Measurements from ENCODE around the gene ZBTB42. TPM values are rescaled to one million over a fixed set of nuclear protein-coding genes. Genes with fewer than 3 reads are reported as not detected.
"Not testable (repeated sequence)": the region's sequence is repeated elsewhere in the genome, so short reads cannot be mapped to it uniquely, and the experiment has no call there.

The ZBTB42 gene
- total RNA-seq, 1 donor from 2014 or later: 23.5 TPM

DNA sequence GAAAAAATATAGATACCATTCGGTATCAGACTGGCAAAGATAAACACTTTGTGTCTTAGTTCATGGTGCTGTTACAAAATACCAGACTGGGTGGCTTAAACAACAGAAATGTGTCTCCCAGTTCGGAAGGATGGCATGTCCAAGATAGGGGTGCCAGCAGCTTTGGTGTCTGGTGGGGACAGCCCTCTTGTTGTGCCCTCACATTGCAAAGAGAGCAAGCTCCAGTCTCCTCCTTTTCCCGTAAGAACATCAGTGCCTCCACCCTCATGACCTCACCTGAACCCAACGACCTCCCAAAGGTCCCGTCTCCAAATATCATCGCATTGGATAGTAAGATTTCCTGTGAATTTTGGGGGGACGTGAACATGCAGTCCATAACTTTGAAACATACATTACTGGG is 12.4 kb downstream of the ZBTB42 start:
- no peak overlapping the region for H3K4me3 ChIP-seq
- DNase-seq (ENCODE audit: low spot score in 2 of 2): no peak
- intact Hi-C loops (cut with DNase I): no loop called here
- TF ChIP-seq, protein P1, sequence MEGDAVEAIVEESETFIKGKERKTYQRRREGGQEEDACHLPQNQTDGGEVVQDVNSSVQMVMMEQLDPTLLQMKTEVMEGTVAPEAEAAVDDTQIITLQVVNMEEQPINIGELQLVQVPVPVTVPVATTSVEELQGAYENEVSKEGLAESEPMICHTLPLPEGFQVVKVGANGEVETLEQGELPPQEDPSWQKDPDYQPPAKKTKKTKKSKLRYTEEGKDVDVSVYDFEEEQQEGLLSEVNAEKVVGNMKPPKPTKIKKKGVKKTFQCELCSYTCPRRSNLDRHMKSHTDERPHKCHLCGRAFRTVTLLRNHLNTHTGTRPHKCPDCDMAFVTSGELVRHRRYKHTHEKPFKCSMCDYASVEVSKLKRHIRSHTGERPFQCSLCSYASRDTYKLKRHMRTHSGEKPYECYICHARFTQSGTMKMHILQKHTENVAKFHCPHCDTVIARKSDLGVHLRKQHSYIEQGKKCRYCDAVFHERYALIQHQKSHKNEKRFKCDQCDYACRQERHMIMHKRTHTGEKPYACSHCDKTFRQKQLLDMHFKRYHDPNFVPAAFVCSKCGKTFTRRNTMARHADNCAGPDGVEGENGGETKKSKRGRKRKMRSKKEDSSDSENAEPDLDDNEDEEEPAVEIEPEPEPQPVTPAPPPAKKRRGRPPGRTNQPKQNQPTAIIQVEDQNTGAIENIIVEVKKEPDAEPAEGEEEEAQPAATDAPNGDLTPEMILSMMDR (IDR thresholded peaks at IDR 0.05): no peak
- H3K4me1 ChIP-seq: peaks cover 10 to 21% of the 10 kb centered on the region in 2 donors
- no peaks in the 10 kb centered on the region for H3K9me3 ChIP-seq
- no peaks in the 10 kb centered on the region for H3K36me3 ChIP-seq
- no peak overlapping the region for H3K27ac ChIP-seq
- no peaks in the 10 kb centered on the region for H3K27me3 ChIP-seq

DNA sequence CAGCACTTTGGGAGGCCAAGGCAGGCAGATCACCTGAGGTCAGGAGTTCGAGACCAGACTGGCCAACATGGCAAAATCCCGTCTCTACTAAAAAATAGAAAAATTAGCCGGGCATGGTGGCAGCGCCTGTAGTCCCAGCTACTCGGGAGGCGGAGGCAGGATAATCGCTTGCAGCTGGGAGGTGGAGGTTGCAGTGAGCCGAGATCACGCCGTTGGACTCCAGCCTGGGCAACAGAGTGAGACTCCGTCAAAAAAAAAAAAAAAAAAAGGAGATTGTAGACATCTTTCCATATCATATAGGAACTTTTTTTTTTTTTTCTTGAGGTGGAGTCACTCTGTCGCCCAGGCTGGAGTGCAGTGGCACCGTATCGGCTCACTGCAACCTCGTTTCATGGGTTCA is 13.8 kb downstream of the ZBTB42 start:
- H3K4me3 ChIP-seq: peak overlapping the region; percentile 67 to 83
- H3K4me1 ChIP-seq: peaks cover 10 to 21% of the 10 kb centered on the region in 2 donors
- H3K27ac ChIP-seq: peak overlapping the region; percentile 94 to 96
- DNase-seq (ENCODE audit: low spot score in 2 of 2): peak in 1 of 2 donors; percentile 40
- H3K36me3 ChIP-seq; intact Hi-C loops (cut with DNase I); H3K9me3 ChIP-seq; H3K27me3 ChIP-seq: not testable (repeated sequence)

DNA sequence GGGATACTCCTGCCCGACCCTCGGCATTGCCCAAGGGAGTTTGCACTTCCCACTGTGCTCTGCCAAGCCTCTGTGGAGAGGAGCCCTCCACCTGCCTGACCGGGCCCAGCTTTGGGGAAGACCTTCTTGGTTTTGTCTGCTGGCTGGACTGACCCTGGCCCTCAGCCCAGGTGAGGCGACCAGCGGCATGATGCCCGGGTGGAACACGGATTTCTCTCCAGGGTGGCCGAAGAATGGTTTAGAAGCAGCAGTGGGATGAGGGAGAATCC is 15.6 kb downstream of the ZBTB42 start:
- peaks cover 10 to 21% of the 10 kb centered on the region in 2 donors for H3K4me1 ChIP-seq
- H3K36me3 ChIP-seq: no peaks in the 10 kb centered on the region
- peak overlapping the region; percentile 94 to 96 for H3K27ac ChIP-seq
- intact Hi-C loops (cut with DNase I): no loop called here
- H3K27me3 ChIP-seq: no peaks in the 10 kb centered on the region
- H3K9me3 ChIP-seq: no peaks in the 10 kb centered on the region
- DNase-seq (ENCODE audit: low spot score in 2 of 2): peak in 1 of 2 donors; percentile 66
- peak overlapping the region; percentile 67 to 83 for H3K4me3 ChIP-seq
- TF ChIP-seq, protein P1 (IDR thresholded peaks at IDR 0.05): no peak

DNA sequence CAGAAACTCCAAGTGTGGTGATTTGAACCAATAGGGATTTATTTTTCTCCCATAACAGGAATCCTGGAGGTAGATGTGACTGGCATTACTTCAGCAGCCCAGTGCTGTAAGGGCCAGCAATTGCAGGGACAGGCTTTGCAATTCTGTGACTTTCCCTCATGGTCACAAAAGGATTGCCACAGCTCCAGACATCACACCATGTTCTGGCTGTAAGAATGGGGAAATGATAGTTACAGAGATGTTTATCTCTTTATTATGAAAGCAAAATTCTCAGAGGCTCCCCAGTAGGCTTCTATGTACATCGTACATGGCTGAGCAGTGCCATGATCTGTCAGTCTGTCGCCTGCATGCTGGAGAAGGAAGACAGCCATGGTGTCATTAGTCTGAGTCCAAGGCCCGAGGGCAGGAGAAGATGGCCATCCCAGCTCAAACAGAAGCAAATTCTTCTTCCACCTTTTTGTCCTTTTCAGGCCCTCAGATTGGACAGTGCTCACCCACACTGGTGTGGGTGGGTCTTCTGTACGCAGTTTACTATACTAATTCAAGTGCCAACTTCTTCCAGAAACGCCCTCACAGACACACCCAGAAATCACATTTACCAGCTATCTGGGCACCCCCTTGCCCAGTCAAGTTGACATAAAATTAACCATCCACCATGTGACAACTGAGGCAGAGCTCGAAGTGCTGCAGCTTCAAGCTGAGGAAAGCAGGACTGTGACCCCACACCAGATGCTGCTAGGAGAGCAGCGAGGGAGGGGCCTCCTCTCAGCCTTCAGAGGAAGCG is 17.2 kb downstream of the ZBTB42 start:
- Histone ChIP-seq H3K9me3 (no peaks in the 10 kb centered on the region), H3K4me3 (no peak overlapping the region), H3K27ac (no peak overlapping the region), H3K27me3 (no peaks in the 10 kb centered on the region), H3K36me3 (no peaks in the 10 kb centered on the region), H3K4me1 (peaks cover 10 to 21% of the 10 kb centered on the region in 2 donors)
- TF ChIP-seq, protein P1 (IDR thresholded peaks at IDR 0.05): no peak
- intact Hi-C loops (cut with DNase I): no loop called here
- DNase-seq (ENCODE audit: low spot score in 2 of 2): no peak

DNA sequence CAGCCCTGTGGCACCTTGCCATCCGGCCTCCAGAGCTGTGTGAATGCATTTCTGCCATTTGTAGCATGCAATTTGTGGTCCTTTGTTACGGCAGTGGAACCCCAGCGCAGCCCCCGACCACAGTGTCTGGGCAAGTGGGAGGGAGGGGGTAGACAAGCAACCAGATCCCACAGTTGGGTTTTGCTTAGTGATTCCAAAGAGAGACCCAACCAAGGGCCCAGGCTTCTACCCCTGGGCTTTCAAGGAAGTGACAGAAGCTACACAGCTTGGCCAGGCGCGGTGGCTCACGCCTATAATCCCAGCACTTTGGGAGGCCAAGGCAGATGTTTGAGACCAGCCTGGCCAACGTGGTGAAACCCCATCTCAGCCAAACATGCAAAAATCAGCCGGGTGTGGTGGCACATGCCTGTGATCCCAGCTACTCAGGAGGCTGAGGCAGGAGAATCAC is 17.8 kb downstream of the ZBTB42 start:
- peaks cover 10 to 21% of the 10 kb centered on the region in 2 donors for H3K4me1 ChIP-seq
- no peak overlapping the region for H3K27ac ChIP-seq
- DNase-seq (ENCODE audit: low spot score in 2 of 2): no peak
- intact Hi-C loops (cut with DNase I): no loop called here
- H3K27me3 ChIP-seq: no peaks in the 10 kb centered on the region
- TF ChIP-seq, protein P1 (IDR thresholded peaks at IDR 0.05): no peak
- no peaks in the 10 kb centered on the region for H3K36me3 ChIP-seq
- H3K9me3 ChIP-seq: no peaks in the 10 kb centered on the region
- no peak overlapping the region for H3K4me3 ChIP-seq

DNA sequence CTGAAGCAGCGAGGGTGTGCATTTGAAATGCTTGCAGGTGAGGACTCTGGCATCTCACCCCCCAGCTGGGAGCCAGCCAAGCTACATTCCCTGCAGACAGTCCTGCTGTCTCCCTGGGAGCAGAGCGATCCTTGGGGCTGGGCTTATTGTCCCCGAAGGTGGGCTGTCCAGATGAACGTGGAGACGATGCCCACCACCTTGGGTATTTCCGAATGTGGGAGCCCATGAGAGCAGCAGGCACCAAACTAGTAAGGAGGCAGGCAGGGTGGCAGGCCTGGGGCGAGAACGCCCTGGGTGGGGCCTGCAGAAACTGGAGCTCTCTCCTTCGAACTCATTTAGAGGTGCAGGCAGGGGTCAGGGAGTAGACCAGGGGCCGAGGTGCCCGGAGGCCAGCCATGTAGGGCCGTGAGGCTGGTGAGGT is 18.5 kb downstream of the ZBTB42 start:
- no peaks in the 10 kb centered on the region for H3K36me3 ChIP-seq
- no peak overlapping the region for H3K4me3 ChIP-seq
- intact Hi-C loops (cut with DNase I): no loop called here
- H3K4me1 ChIP-seq: peaks cover 10 to 18% of the 10 kb centered on the region in 2 donors
- no peaks in the 10 kb centered on the region for H3K9me3 ChIP-seq
- H3K27ac ChIP-seq: no peak overlapping the region
- DNase-seq (ENCODE audit: low spot score in 2 of 2): no peak
- no peaks in the 10 kb centered on the region for H3K27me3 ChIP-seq
- TF ChIP-seq, protein P1 (IDR thresholded peaks at IDR 0.05): no peak
